ENCODE measurements around the gene SH2D6.

DNA sequence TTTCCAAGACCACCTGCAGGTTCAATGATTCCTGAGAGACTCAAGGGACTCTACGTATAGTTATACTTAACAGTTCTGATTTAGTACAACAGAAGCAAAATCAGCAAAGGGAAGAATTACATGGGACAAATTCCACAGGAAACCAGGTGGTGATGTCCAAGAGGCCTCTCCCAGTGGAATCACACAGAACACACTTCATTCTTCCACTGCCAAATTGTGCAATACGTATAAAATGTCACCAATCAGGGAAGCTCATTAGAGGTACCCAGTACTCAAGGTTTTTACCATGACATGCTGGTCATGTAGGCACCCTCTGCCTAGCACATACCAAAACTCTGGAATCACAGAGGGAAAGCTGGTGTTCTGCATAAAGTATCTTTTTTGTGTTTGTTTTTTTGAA lies 30.8 kb upstream of the SH2D6 start:
- TF ChIP-seq POLR2AphosphoS5 (IDR thresholded peaks at IDR 0.05; ENCODE audit: borderline replicate concordance, low read depth, low read length) (no peak), EZH2 (IDR thresholded peaks at IDR 0.05) (no peak)
